ENCODE measurements around the gene KPTN. TPM values are rescaled to one million over a fixed set of nuclear protein-coding genes. Genes with fewer than 3 reads are reported as not detected.

Gene KPTN
- total and polyA plus RNA-seq, 2 of the 13 experiments (the other 11 are each of a cell fraction or from before 2014, with no cell fraction given): 9.1 to 13.3 TPM

GRCh38 chr19:47514869-47515588, 31.0 kb upstream of the KPTN start, which contains the start of gene NAPA (continued):
- TF ChIP-seq, protein P1, sequence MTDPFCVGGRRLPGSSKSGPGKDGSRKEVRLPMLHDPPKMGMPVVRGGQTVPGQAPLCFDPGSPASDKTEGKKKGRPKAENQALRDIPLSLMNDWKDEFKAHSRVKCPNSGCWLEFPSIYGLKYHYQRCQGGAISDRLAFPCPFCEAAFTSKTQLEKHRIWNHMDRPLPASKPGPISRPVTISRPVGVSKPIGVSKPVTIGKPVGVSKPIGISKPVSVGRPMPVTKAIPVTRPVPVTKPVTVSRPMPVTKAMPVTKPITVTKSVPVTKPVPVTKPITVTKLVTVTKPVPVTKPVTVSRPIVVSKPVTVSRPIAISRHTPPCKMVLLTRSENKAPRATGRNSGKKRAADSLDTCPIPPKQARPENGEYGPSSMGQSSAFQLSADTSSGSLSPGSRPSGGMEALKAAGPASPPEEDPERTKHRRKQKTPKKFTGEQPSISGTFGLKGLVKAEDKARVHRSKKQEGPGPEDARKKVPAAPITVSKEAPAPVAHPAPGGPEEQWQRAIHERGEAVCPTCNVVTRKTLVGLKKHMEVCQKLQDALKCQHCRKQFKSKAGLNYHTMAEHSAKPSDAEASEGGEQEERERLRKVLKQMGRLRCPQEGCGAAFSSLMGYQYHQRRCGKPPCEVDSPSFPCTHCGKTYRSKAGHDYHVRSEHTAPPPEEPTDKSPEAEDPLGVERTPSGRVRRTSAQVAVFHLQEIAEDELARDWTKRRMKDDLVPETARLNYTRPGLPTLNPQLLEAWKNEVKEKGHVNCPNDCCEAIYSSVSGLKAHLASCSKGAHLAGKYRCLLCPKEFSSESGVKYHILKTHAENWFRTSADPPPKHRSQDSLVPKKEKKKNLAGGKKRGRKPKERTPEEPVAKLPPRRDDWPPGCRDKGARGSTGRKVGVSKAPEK (CRISPR knock-in tag; IDR thresholded peaks at IDR 0.05; ENCODE audit: borderline replicate concordance): no peak
- TF ChIP-seq REL (CRISPR knock-in tag; conservative IDR thresholded peaks at IDR 0.05): 0 out of 2 replicates have a peak, but pooled peaks have one; percentile 41
- TF ChIP-seq DMAP1 (CRISPR knock-in tag; IDR thresholded peaks at IDR 0.05): no peak
- peak; percentile 84; the same call in 1 of the 2 replicates for TF ChIP-seq ZNF224 (CRISPR knock-in tag; IDR thresholded peaks at IDR 0.05)
- TF ChIP-seq ISL2 (CRISPR knock-in tag; IDR thresholded peaks at IDR 0.05): no peak; the same call in 1 of the 2 replicates
- no peak for TF ChIP-seq SOX13 (IDR thresholded peaks at IDR 0.05)
- 0 out of 4 replicates have a peak, but pooled peaks of 1 of the 2 experiments have one; percentile 32 for TF ChIP-seq SOX13 (CRISPR knock-in tag; conservative IDR thresholded peaks at IDR 0.05 in 1 of 2, IDR thresholded peaks at IDR 0.05 in 1 of 2)
- TF ChIP-seq ZXDC (CRISPR knock-in tag; IDR thresholded peaks at IDR 0.05): no peak
- TF ChIP-seq ZNF746 (CRISPR knock-in tag; IDR thresholded peaks at IDR 0.05): no peak
- TF ChIP-seq MTA3 (CRISPR knock-in tag; IDR thresholded peaks at IDR 0.05): no peak
- TF ChIP-seq, protein P2, sequence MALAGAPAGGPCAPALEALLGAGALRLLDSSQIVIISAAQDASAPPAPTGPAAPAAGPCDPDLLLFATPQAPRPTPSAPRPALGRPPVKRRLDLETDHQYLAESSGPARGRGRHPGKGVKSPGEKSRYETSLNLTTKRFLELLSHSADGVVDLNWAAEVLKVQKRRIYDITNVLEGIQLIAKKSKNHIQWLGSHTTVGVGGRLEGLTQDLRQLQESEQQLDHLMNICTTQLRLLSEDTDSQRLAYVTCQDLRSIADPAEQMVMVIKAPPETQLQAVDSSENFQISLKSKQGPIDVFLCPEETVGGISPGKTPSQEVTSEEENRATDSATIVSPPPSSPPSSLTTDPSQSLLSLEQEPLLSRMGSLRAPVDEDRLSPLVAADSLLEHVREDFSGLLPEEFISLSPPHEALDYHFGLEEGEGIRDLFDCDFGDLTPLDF (CRISPR knock-in tag; IDR thresholded peaks at IDR 0.05): peak; percentile 69; the same call in 1 of the 2 replicates
- no peak for TF ChIP-seq EHMT2 (IDR thresholded peaks at IDR 0.05; ENCODE audit: borderline replicate concordance, low read depth, low read length)
- TF ChIP-seq, protein P3, sequence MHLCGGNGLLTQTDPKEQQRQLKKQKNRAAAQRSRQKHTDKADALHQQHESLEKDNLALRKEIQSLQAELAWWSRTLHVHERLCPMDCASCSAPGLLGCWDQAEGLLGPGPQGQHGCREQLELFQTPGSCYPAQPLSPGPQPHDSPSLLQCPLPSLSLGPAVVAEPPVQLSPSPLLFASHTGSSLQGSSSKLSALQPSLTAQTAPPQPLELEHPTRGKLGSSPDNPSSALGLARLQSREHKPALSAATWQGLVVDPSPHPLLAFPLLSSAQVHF (CRISPR knock-in tag; IDR thresholded peaks at IDR 0.05): no peak
- TF ChIP-seq ZNF605 (CRISPR knock-in tag; IDR thresholded peaks at IDR 0.05): peak; percentile 48
- 0 out of 2 replicates have a peak, but pooled peaks have one; percentile 57 for TF ChIP-seq ZMYM2 (CRISPR knock-in tag; IDR thresholded peaks at IDR 0.05)
- TF ChIP-seq CHCHD3 (CRISPR knock-in tag; IDR thresholded peaks at IDR 0.05): no peak
- TF ChIP-seq, protein P4, sequence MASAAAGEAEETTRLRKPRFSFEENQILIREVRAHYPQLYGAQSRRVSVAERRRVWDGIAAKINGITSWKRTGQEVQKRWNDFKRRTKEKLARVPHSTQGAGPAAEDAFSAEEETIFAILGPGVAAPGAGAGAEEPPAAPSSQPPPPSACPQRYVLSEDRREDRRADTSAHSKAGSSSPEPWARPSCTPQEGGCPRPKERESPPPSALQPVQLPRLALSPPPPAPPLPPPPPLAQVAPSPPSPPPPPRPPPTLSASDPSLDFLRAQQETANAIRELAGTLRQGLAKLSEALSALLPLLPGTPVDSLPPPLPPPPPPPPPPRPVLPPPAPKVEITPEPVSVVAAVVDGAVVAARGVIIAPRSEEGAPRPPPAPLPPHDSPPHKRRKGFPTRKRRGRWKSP (CRISPR knock-in tag; IDR thresholded peaks at IDR 0.05): peak; percentile 68; the same call in 1 of the 2 replicates
- TF ChIP-seq, protein P5, sequence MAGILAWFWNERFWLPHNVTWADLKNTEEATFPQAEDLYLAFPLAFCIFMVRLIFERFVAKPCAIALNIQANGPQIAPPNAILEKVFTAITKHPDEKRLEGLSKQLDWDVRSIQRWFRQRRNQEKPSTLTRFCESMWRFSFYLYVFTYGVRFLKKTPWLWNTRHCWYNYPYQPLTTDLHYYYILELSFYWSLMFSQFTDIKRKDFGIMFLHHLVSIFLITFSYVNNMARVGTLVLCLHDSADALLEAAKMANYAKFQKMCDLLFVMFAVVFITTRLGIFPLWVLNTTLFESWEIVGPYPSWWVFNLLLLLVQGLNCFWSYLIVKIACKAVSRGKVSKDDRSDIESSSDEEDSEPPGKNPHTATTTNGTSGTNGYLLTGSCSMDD (CRISPR knock-in tag; IDR thresholded peaks at IDR 0.05): no peak
- peak; percentile 64; the same call in 1 of the 2 replicates for TF ChIP-seq POGZ (CRISPR knock-in tag; IDR thresholded peaks at IDR 0.05)
- TF ChIP-seq ATAD3A (CRISPR knock-in tag; IDR thresholded peaks at IDR 0.05): no peak
